Smooth muscle cell (in vitro differentiated cells): Measurements from ENCODE around the gene TRABD. TPM values are rescaled to one million over a fixed set of nuclear protein-coding genes. Genes with fewer than 3 reads are reported as not detected.
A peak's percentile ranks its signal among the peaks of the same experiment; 100 is the strongest.

Source experiments
- DNase-seq: peaks from one replicate; lab custom pipeline; 2025; ENCODE audit not compliant: unreplicated experiment; lab: John Stamatoyannopoulos, UW
- H2AFZ ChIP-seq: fragments of 200-600 bp; sonication (generic); 2 replicates; pipeline ENCODE4 v1.6.0; 2016; ENCODE audit warnings: antibody characterized with exemption, low read depth, mild to moderate bottlenecking
- H3F3A ChIP-seq: fragments of 200-600 bp; sonication (generic); 2 replicates; pipeline ENCODE4 v1.6.0; 2017; ENCODE audit warnings: antibody characterized with exemption, low read depth
- H3K27ac ChIP-seq: fragments of 200-600 bp; sonication (generic); 2 replicates; pipeline ENCODE4 v1.5.1; 2016; ENCODE audit warnings: low read depth, mild to moderate bottlenecking
- H3K27me3 ChIP-seq: fragments of 200-600 bp; sonication (generic); 2 replicates; pipeline ENCODE4 v1.6.1; 2016; ENCODE audit warnings: low read depth, mild to moderate bottlenecking
- H3K36me3 ChIP-seq: fragments of 200-600 bp; sonication (generic); 2 replicates; pipeline ENCODE4 v1.5.1; 2016; ENCODE audit warnings: low read depth
- H3K4me1 ChIP-seq: fragments of 200-600 bp; sonication (generic); 2 replicates; pipeline ENCODE4 v1.5.1; 2016; ENCODE audit warnings: low read depth
- H3K4me2 ChIP-seq: fragments of 200-600 bp; sonication (generic); 2 replicates; pipeline ENCODE4 v1.6.0; 2016; ENCODE audit warnings: mild to moderate bottlenecking
- H3K4me3 ChIP-seq: fragments of 200-600 bp; sonication (generic); 2 replicates; pipeline ENCODE4 v1.5.1; 2016; ENCODE audit warnings: mild to moderate bottlenecking
- H3K79me2 ChIP-seq: fragments of 200-600 bp; sonication (generic); 2 replicates; pipeline ENCODE4 v1.6.0; 2016; ENCODE audit warnings: low read depth, mild to moderate bottlenecking
- H3K9ac ChIP-seq: fragments of 200-600 bp; sonication (generic); 2 replicates; pipeline ENCODE4 v1.6.0; 2016; ENCODE audit warnings: low read depth
- H3K9me3 ChIP-seq: fragments of 200-600 bp; sonication (generic); replicated peaks from 2 replicates; pipeline ENCODE4 v1.5.1; 2016; ENCODE audit warnings: low read depth
- H4K20me1 ChIP-seq: fragments of 200-600 bp; sonication (generic); 2 replicates; pipeline ENCODE4 v1.6.0; 2016; ENCODE audit warnings: low read depth
- WGBS: methylation state at CpG from one replicate; pipeline ENCODE4 v1.1.7; 2016; ENCODE audit warnings: low lambda C conversion rate; 5-methylcytosine and 5-hydroxymethylcytosine counted together
- polyA plus RNA-seq: library from polyadenylated mRNA; unstranded; fragments of >200 nt; fragmentation: Nextera tagmentation; extraction: Ambion mirVana; gene quantifications from 2 replicates; pipeline ENCODE4 v1.2.1, GENCODE V29; 2016
- total RNA-seq: library from RNA; depleted of rRNA; stranded (reverse); fragments of >200 nt; gene quantifications from 2 replicates; pipeline ENCODE4 v1.2.3, GENCODE V29; 2014
- TF ChIP-seq, protein P1 (sequence below): fragments of 200-600 bp; sonication (generic); IDR thresholded peaks from 2 replicates; pipeline ENCODE4 v1.5.1; 2017; ENCODE audit warnings: borderline replicate concordance, mild to moderate bottlenecking, antibody characterized with exemption; ENCODE audit not compliant: insufficient read depth, poor library complexity, severe bottlenecking

Gene TRABD
- total and polyA plus RNA-seq, 2 experiments from 2014 or later = 17.8 to 58.5 TPM

DNA sequence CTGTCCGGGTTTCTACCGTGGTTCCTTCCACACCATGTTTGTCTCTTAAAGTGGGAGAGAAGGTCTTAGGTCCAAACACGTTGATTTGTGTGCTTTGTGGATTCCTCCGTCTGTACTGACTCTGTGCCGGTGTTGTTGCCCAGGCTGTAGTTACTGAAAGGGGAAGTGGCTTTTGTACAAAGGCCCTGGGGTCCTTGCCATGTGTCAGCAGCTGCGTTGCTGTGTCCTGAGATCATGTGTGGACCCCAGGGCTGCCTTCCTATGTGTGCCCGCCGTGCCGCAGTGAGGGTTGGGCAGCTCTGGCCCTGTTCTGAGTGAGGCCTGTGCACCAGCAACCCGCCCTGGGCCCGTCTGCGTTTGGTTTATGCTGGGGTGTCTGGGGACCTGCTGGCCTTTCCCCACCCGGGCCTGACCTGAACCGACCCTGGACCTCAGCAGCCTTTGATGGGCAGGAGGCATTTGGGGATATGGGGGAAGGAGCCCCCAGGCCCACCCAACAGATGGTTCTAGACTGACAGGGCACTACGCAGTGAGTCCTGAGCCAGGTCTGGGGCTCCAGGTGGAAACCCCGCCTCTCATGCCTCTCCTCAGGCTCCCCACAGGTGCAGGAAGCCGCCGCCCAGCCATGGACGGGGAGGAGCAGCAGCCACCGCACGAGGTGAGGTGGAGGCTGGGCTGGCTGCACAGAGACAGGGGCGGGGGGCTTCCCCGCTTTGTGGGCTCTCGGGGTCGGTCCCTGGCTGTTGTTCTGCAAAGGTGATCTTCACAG is 6.9 kb downstream of the TRABD start:
- no peak overlapping the region for H3K9ac ChIP-seq
- no peaks in the 10 kb centered on the region for H3K36me3 ChIP-seq
- no peaks in the 10 kb centered on the region for H3K9me3 ChIP-seq
- TF ChIP-seq, protein P1, sequence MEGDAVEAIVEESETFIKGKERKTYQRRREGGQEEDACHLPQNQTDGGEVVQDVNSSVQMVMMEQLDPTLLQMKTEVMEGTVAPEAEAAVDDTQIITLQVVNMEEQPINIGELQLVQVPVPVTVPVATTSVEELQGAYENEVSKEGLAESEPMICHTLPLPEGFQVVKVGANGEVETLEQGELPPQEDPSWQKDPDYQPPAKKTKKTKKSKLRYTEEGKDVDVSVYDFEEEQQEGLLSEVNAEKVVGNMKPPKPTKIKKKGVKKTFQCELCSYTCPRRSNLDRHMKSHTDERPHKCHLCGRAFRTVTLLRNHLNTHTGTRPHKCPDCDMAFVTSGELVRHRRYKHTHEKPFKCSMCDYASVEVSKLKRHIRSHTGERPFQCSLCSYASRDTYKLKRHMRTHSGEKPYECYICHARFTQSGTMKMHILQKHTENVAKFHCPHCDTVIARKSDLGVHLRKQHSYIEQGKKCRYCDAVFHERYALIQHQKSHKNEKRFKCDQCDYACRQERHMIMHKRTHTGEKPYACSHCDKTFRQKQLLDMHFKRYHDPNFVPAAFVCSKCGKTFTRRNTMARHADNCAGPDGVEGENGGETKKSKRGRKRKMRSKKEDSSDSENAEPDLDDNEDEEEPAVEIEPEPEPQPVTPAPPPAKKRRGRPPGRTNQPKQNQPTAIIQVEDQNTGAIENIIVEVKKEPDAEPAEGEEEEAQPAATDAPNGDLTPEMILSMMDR = no peak
- H3K27me3 ChIP-seq = no peaks in the 10 kb centered on the region
- no peak overlapping the region for H3K4me3 ChIP-seq
- H3K4me2 ChIP-seq = no peak overlapping the region
- peaks cover 13% of the 10 kb centered on the region for H3K4me1 ChIP-seq
- peaks cover 38% of the 10 kb centered on the region for H4K20me1 ChIP-seq
- DNase-seq = no peak
- H3K79me2 ChIP-seq = peaks cover 45% of the 10 kb centered on the region
- H3K27ac ChIP-seq = peak overlapping the region; percentile 28
- no peak overlapping the region for H2AFZ ChIP-seq
- WGBS = 90% methylated on average over 25 of the region's 25 CpGs
- H3F3A ChIP-seq = no peaks in the 10 kb centered on the region

DNA sequence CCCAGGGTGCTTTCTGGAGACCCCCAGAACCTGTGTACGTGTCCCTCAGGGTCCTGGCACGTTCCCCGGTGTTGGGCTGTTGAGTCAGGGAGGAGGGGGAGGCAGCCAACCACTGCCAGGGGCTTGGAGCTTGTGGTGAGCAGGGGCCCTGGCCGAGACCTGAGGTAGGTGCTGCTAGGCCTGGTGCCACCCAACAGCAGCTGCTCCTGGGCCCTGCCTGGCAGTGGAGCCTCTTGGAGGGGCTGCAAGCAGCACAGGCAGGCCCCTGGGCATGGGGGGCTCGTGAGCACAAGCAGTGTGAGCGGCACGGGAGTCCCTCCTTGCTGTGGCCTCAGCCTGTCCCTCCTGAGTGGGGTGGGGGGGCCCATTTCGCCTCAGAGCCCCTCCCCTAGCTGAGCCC is 7.9 kb downstream of the TRABD start:
- TF ChIP-seq, protein P1 = no peak
- H3K79me2 ChIP-seq = peaks cover 36% of the 10 kb centered on the region
- no peaks in the 10 kb centered on the region for H3K9me3 ChIP-seq
- H3K27me3 ChIP-seq = no peaks in the 10 kb centered on the region
- H4K20me1 ChIP-seq = peaks cover 38% of the 10 kb centered on the region
- no peak overlapping the region for H3K4me3 ChIP-seq
- H3K4me2 ChIP-seq = no peak overlapping the region
- 95% methylated on average over 4 of the region's 8 CpGs for WGBS
- H2AFZ ChIP-seq = no peak overlapping the region
- no peak overlapping the region for H3K9ac ChIP-seq
- no peak for DNase-seq
- H3K27ac ChIP-seq = no peak overlapping the region
- H3K4me1 ChIP-seq = peaks cover 13% of the 10 kb centered on the region
- no peaks in the 10 kb centered on the region for H3K36me3 ChIP-seq
- H3F3A ChIP-seq = no peaks in the 10 kb centered on the region

DNA sequence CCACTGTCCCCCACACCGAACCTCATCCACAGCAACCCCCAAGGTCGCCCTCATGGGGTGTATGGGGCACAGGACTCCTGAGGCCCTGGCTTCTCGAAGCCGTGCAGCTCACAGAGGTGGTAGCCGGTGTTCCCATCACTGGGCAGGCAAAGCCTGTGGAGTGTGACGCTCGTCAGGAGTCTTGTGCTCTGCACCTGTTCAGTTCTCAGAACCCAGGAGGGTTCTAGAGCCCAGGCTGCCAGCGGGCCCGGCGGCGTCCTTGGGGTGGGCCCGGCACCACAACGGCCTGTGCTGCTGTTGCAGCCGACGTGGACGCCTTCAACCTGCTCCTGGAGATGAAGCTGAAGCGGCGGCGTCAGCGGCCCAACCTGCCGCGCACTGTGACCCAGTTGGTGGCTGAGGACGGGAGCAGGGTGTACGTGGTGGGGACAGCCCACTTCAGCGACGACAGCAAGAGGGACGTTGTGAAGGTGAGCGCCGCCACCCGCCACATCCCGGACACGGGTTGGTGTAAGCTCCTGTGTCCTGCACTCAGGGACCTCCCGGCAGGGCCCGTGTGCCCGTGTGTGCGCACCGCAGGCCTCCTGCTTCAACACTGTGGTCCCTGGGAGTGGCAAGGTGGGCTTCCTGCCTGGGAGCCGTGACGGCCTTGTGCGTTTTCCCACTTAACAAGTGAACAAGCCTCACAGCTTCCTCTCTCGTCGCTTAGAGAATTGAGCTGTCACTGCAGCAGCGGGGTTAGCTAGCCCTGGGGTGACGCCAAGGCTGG is 8.5 kb downstream of the TRABD start:
- Histone ChIP-seq H3K79me2 (peaks cover 30% of the 10 kb centered on the region), H3K27me3 (no peaks in the 10 kb centered on the region), H3K9me3 (no peaks in the 10 kb centered on the region), H2AFZ (no peak overlapping the region), H3K27ac (no peak overlapping the region), H3F3A (no peaks in the 10 kb centered on the region), H3K36me3 (no peaks in the 10 kb centered on the region), H3K4me3 (no peak overlapping the region), H3K4me2 (no peak overlapping the region), H3K9ac (no peak overlapping the region), H3K4me1 (peaks cover 13% of the 10 kb centered on the region), H4K20me1 (peaks cover 39% of the 10 kb centered on the region)
- TF ChIP-seq, protein P1 = no peak
- no peak for DNase-seq
- 97% methylated on average over 42 of the region's 44 CpGs for WGBS
